HEK293 (cell line): ENCODE measurements around the gene EPHA6.

ENCODE experiments used
- CTCF ChIP-seq: fragments of 450-650 bp; formaldehyde crosslinking; IDR thresholded peaks from 2 replicates; pipeline ENCODE4 v1.5.1; 2016; ENCODE audit warnings: missing biosample characterization, missing genetic modification characterization
- MZF1 ChIP-seq: fragments of 450-650 bp; formaldehyde crosslinking; IDR thresholded peaks from 2 replicates; pipeline ENCODE4 v1.5.1; 2017; ENCODE audit warnings: missing biosample characterization, missing genetic modification characterization, borderline replicate concordance
- ZNF24 ChIP-seq: fragments of 450-650 bp; formaldehyde crosslinking; IDR thresholded peaks from 2 replicates; pipeline ENCODE4 v1.5.1; 2016; ENCODE audit warnings: missing biosample characterization, missing genetic modification characterization
- ZNF624 ChIP-seq: fragments of 450-650 bp; formaldehyde crosslinking; IDR thresholded peaks from 2 replicates; pipeline ENCODE4 v1.5.1; 2017; ENCODE audit warnings: missing biosample characterization, missing genetic modification characterization
- ZNF776 ChIP-seq: fragments of 450-650 bp; formaldehyde crosslinking; IDR thresholded peaks from 2 replicates; pipeline ENCODE4 v1.5.0; 2017; ENCODE audit warnings: missing biosample characterization, missing genetic modification characterization, borderline replicate concordance
- ZSCAN16 ChIP-seq: fragments of 450-650 bp; formaldehyde crosslinking; IDR thresholded peaks from 2 replicates; pipeline ENCODE4 v1.5.1; 2016; ENCODE audit warnings: missing biosample characterization, missing genetic modification characterization
- ZSCAN23 ChIP-seq: fragments of 450-650 bp; formaldehyde crosslinking; IDR thresholded peaks from 2 replicates; pipeline ENCODE4 v1.5.1; 2016; ENCODE audit warnings: missing biosample characterization, missing genetic modification characterization
- TF ChIP-seq, protein P1 (sequence below): fragments of 450-650 bp; formaldehyde crosslinking; IDR thresholded peaks from 2 replicates; pipeline ENCODE4 v1.5.1; 2016; ENCODE audit warnings: missing biosample characterization, missing genetic modification characterization

GRCh38 chr3:97177242-97177641 is 362.8 kb downstream of the EPHA6 start:
- TF ChIP-seq ZNF624 (tag by site-specific recombination) (no peak), ZSCAN16 (tag by site-specific recombination) (no peak), MZF1 (tag by site-specific recombination) (no peak), CTCF (tag by site-specific recombination) (no peak), ZNF24 (tag by site-specific recombination) (no peak), ZSCAN23 (tag by site-specific recombination) (no peak), ZNF776 (tag by site-specific recombination) (no peak)
- TF ChIP-seq, protein P1, sequence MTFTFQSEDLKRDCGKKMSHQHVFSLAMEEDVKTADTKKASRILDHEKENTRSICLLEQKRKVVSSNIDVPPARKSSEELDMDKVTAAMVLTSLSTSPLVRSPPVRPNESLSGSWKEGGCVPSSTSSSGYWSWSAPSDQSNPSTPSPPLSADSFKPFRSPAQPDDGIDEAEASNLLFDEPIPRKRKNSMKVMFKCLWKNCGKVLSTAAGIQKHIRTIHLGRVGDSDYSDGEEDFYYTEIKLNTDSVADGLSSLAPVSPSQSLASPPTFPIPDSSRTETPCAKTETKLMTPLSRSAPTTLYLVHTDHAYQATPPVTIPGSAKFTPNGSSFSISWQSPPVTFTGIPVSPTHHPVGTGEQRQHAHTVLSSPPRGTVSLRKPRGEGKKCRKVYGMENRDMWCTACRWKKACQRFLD (tag by site-specific recombination), result no peak
